Activated CD4-positive, alpha-beta memory T cell treated with anti-CD3 and anti-CD28 coated beads, Interleukin-2, amount 10 ng/mL, durations not matched to agents 7 days and 5 days (primary cell): ENCODE measurements around the gene PRPF31. TPM values are rescaled to one million over a fixed set of nuclear protein-coding genes. Genes with fewer than 3 reads are reported as not detected.
"Not testable (repeated sequence)": the region's sequence is repeated elsewhere in the genome, so short reads cannot be mapped to it uniquely, and the experiment has no call there.

Experiments used
- CTCF ChIA-PET: fragments of 350-600 bp; sonication (Branson Sonifier 250); formaldehyde crosslinking; loops from one replicate; lab custom pipeline; 2021; ENCODE audit warnings: antibody characterized with exemption, inconsistent platforms; lab: Charles Lee
- POLR2A ChIA-PET: fragments of 350-600 bp; sonication (Branson Sonifier 250); formaldehyde crosslinking; loops from one replicate; lab custom pipeline; 2021; ENCODE audit warnings: antibody characterized with exemption; lab: Charles Lee
- DNase-seq: peaks from one replicate; pipeline ENCODE4 v3.0.0-alpha.2; 2020
- H3K27ac Mint-ChIP-seq: one replicate; pipeline ENCODE4 v1.8.0; 2021; ENCODE audit warnings: mild to moderate bottlenecking, mixed read lengths
- H3K27me3 Mint-ChIP-seq: one replicate; pipeline ENCODE4 v1.8.0; 2021; ENCODE audit warnings: mixed read lengths
- H3K36me3 Mint-ChIP-seq: one replicate; pipeline ENCODE4 v1.8.0; 2021; ENCODE audit warnings: low read depth, mixed read lengths
- H3K4me1 Mint-ChIP-seq: one replicate; pipeline ENCODE4 v1.8.0; 2021; ENCODE audit warnings: mixed read lengths
- H3K4me3 Mint-ChIP-seq: one replicate; pipeline ENCODE4 v1.8.0; 2021; ENCODE audit warnings: mild to moderate bottlenecking, mixed read lengths
- H3K9me3 Mint-ChIP-seq: one replicate; pipeline ENCODE4 v1.8.0; 2021; ENCODE audit warnings: mixed read lengths
- total RNA-seq, 2 experiments: library from RNA; stranded (reverse); gene quantifications; one replicate each; pipeline ENCODE4 v1.2.3, GENCODE V29; 2021

The PRPF31 gene
- total RNA-seq, 2 experiments from 2014 or later: 53.5 to 55.0 TPM

DNA sequence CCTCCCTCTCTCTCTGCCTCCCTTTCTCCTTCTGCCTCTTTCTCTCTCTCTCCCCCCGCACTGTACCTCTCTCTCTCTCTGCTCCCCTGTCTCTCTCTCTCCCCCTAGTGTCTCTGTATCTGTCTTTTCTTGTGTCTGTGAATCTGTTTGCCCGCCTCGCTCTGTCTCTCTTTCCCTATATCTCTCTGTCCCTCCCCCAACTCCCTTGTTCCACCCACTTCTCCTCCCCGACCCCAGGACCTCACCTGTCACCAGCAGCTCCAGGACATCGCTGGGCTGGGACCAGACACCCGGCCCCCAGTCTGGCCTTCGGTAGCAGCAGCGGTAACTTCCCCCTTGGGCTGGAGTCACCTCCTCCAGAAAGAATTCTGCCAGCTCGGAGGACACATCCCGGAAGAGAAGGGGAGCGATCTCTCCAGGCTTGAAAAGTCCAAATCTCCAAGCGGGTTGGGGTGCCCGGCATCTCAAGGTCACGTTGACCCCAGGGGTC is 18.9 kb upstream of the PRPF31 start:
- POLR2A ChIA-PET: interaction anchor here (0.7 to 2.3 kb wide), 3 partner anchors 16 to 40 kb away, joined by 3 to 11 read pairs (median 6); partner anchors contain the start of genes CNOT3, PRPF31 and TFPT
- peak overlapping the region; percentile 53 for H3K4me3 Mint-ChIP-seq
- H3K4me1 Mint-ChIP-seq: peaks cover 16% of the 10 kb centered on the region
- CTCF ChIA-PET: interaction anchor here (0.7 to 1.5 kb wide), 5 partner anchors 18 to 114 kb away, joined by 3 to 4 read pairs (median 3); partner anchors contain the start of genes LENG1, PRPF31 and TFPT
- H3K27ac Mint-ChIP-seq: peak overlapping the region; percentile 11
- DNase-seq: no peak
- peaks cover 4% of the 10 kb centered on the region for H3K9me3 Mint-ChIP-seq
- peaks cover 3% of the 10 kb centered on the region for H3K36me3 Mint-ChIP-seq
- H3K27me3 Mint-ChIP-seq: peaks cover 15% of the 10 kb centered on the region

DNA sequence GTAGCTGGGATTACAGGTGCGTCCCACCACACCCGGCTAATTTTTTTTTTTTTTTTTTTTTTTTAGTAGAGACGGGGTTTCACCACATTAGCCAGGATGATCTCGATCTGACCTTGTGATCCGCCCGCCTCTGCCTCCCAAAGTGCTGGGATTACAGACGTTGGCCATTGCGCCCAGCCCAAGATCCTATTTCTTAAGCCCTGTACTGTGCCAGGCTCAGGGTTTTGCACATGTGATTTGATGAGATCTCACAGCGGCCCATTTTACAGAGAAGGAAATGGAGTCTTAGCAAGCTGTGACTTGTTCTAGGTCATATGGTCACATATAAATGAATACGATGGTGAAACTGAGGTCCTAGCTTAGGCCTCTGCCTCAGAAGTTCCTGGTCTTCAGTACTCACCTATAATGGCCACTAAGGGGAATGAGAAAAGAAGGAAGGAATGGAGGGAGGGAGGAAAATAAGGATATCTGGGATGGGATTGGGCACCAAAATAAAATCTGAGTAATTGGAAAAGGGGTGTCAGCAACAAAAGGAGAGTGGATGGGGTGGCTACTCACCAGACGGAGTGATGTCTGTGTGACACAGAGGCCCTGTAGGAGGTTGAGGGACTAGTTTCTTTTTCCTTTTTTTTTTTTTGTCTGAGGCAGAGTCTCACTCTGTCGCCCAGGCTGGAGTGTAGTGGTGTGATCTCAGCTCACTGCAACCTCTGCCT is 16.2 kb upstream of the PRPF31 start:
- POLR2A ChIA-PET: interaction anchor here (1.1 kb wide), 1 partner anchor 16 kb away, joined by 5 read pairs; the partner anchor contains the start of genes PRPF31 and TFPT
- Mint-ChIP-seq H3K4me3 (no peak overlapping the region), H3K27me3 (peaks cover 8% of the 10 kb centered on the region), H3K9me3 (no peaks in the 10 kb centered on the region), H3K27ac (no peak overlapping the region), H3K4me1 (peaks cover 28% of the 10 kb centered on the region), H3K36me3 (peaks cover 3% of the 10 kb centered on the region)
- CTCF ChIA-PET: interaction anchor here (0.7 kb wide), 1 partner anchor 152 kb away, joined by 3 read pairs; no protein-coding TSS in a partner anchor
- DNase-seq: no peak

DNA sequence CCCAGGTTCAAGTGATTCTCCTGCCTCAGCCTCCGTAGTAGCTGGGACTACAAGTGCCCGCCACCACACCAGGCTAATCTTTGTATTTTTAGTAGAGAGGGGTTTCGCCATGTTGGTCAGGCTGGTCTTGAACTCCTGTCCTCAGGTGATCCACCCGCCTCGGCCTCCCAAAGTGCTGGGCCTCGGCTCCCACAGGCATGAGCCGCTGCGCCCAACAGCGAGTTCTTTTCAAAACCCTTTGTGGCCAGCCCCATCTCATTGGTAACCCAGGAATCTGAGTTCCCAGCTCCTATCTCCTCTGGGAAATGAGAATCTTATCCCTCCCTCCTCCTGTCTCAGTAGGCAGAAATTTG is 15.7 kb upstream of the PRPF31 start:
- DNase-seq, H3K4me3 Mint-ChIP-seq, CTCF ChIA-PET, H3K36me3 Mint-ChIP-seq, H3K9me3 Mint-ChIP-seq, POLR2A ChIA-PET, H3K27me3 Mint-ChIP-seq, H3K27ac Mint-ChIP-seq: not testable (repeated sequence)
- H3K4me1 Mint-ChIP-seq: peaks cover 27% of the 10 kb centered on the region

DNA sequence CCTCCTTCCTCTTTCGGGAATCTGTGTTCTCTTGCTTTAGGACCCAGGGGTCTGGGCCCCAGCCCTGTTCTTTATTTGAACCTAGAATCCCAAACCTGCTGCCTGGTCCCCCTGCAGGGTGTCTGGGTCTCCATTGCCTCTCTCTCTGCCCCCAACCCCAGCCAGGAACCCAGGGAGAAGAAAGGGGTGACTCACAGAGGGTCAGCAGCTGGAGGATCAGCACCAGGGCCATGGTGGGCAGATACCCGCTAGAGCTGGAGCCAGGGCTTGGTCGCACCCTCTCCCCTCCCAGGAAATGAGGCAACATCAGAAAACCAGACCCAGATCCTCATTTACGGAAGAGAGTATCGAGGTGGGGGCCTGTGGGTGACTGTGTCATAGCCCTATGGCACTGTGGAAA is 15.0 kb upstream of the PRPF31 start, which contains the start of gene OSCAR:
Gene OSCAR, minus strand, starts transcription at position 243 of the 400 bp plus-strand sequence. Its CDS starts 11 bp downstream, at position 232.
- POLR2A ChIA-PET: no interaction called here
- CTCF ChIA-PET: no interaction called here
- Mint-ChIP-seq H3K9me3 (no peaks in the 10 kb centered on the region), H3K4me3 (no peak within 1 kb of the TSS), H3K4me1 (peaks cover 30% of the 10 kb centered on the region), H3K27ac (no peak within 1 kb of the TSS), H3K36me3 (peaks cover 6% of the 10 kb centered on the region), H3K27me3 (peaks cover 7% of the 10 kb centered on the region)
- no peak for DNase-seq

DNA sequence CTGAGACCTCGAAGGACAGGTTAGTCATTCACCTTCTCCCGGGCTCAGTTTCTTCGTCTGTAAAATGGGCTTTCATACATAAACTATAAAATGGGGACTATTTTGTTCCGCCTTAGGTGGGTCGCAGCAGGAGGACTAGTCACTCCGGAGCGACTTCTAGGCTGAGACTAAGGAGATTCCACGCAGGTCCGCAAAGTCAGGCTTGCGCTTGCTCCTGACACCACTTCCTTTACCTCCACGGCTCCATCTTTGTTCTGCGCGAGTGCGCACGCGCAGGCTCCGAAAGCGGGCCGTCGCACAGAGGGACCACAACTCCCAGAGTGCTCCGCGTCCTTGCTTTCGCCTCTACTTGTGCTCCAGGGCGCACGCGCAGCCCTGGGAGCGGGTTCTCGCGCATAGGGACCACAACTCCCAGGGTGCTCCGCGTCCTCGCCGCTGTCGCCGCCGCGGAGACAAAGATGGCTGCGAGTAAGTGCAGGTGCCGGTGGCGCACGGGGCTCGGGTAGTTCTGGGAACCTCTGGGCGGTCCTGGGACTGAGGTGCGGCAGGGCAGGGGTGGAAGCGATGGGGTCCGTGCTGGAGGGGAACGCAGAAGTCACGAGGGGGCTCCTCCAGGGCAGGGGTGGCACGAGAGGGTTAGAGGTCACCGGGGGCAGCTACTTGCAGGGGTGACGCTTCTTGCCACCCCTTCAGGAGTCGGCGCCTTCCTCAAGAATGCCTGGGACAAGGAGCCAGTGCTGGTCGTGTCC is 13.0 kb upstream of the PRPF31 start, which contains the start of gene NDUFA3:
Gene NDUFA3, plus strand, starts transcription at position 435 of the 749 bp plus-strand sequence. Its CDS starts 24 bp downstream, at position 459.
- ChIA-PET CTCF (interaction anchor here (1.2 to 1.8 kb wide), 3 partner anchors 13 to 164 kb away, joined by 4 to 6 read pairs (median 4); partner anchors contain the start of genes CNOT3, PRPF31 and TFPT), POLR2A (interaction anchor here (1.2 to 3.3 kb wide), 3 partner anchors 12 to 98 kb away, joined by 3 to 25 read pairs (median 6); partner anchors contain the start of genes CNOT3, PRPF31, RPS9 and TFPT)
- Mint-ChIP-seq H3K4me1 (peaks cover 30% of the 10 kb centered on the region), H3K9me3 (no peaks in the 10 kb centered on the region), H3K4me3 (peak within 1 kb of the TSS; percentile 97), H3K27me3 (no peaks in the 10 kb centered on the region), H3K36me3 (peaks cover 25% of the 10 kb centered on the region), H3K27ac (peak within 1 kb of the TSS; percentile 90)
- DNase-seq: peak; percentile 99

DNA sequence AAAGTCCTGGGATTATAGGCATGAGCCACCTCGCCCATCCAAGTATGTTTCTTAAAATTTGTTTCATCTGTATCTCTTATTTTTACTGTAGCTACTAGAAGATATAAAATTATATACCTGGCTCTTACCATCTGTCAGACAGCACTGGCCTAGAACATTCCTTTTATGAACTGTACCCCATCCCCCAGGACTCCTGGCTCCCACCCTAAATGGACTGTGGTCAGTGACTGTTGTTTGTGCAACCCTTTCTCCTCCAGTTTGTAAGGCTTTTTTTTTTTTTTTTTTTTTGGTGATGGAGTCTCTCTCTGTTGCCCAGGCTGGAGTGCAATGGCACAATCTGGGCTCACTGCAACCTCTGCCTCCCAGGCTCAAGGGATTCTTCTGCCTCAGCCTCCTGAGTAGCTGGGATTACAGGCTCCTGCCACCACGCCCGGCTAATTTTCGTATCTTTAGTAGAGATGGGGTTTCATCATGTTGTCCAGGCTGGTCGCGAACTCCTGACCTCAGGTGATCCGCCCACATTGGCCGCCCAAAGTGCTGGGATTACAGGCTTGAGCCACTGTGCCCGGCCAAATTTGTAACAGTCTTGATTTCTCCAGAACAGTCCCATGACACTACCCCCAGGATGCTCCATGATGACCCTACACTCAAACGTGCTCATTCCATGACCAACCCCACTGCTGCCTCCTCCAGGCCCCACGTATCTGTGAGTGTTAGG is 10.4 kb upstream of the PRPF31 start:
- Mint-ChIP-seq H3K4me1 (peaks cover 31% of the 10 kb centered on the region), H3K27me3 (no peaks in the 10 kb centered on the region), H3K36me3 (peaks cover 43% of the 10 kb centered on the region), H3K4me3 (no peak overlapping the region), H3K27ac (no peak overlapping the region), H3K9me3 (no peaks in the 10 kb centered on the region)
- ChIA-PET POLR2A (no interaction called here), CTCF (no interaction called here)
- no peak for DNase-seq

DNA sequence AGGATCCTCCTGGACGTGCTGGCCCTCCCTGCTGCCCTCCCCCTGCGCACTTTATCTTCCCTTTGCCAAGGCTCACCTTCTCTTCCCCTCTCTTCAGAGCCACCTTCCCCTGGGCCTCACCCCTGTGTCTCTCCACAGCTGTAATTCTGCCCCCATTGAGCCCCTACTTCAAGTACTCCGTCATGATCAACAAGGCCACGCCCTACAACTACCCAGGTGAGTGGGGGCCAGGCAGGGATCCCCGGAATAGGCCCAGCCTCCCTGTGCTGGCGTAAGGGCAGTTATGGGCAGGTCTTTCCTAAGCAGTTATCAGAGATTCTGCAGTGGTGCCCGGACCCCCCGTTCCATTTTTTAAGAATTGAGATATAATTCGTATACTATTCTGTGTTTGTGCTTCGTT is 9.8 kb upstream of the PRPF31 start:
- POLR2A ChIA-PET: interaction anchor here (1.0 kb wide), 1 partner anchor 9 kb away, joined by 4 read pairs; the partner anchor contains the start of genes PRPF31 and TFPT
- no peak for DNase-seq

DNA sequence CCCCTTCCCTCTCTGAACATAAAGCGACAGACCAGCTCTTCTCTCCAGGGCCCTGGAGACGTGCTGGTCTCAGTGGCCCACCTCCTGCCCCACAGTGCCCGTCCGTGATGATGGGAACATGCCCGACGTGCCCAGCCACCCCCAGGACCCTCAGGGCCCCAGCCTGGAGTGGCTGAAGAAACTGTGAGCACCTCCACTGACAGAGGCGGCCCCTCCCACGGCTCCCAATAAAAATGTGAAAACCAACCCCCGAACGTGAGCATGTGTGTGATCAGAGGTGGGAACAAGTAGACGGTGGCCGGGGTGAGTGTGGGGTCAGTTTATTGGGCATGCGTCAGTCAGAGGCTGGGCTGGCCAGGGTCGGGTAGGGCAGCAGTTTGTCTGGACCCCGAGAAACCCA is 8.8 kb upstream of the PRPF31 start:
- POLR2A ChIA-PET: interaction anchor here (1.0 kb wide), 1 partner anchor 8 kb away, joined by 4 read pairs; the partner anchor contains the start of genes PRPF31 and TFPT
- Mint-ChIP-seq H3K9me3 (no peaks in the 10 kb centered on the region), H3K4me1 (peaks cover 34% of the 10 kb centered on the region), H3K27ac (no peak overlapping the region), H3K36me3 (peaks cover 50% of the 10 kb centered on the region), H3K4me3 (no peak overlapping the region), H3K27me3 (no peaks in the 10 kb centered on the region)
- CTCF ChIA-PET: no interaction called here
- no peak for DNase-seq

More for the DNA sequence above, 9.8 kb upstream of the PRPF31 start:
- CTCF ChIA-PET: no interaction called here
- Mint-ChIP-seq H3K36me3 (peaks cover 47% of the 10 kb centered on the region), H3K27me3 (no peaks in the 10 kb centered on the region), H3K4me3 (no peak overlapping the region), H3K4me1 (peaks cover 34% of the 10 kb centered on the region), H3K9me3 (no peaks in the 10 kb centered on the region), H3K27ac (no peak overlapping the region)

DNA sequence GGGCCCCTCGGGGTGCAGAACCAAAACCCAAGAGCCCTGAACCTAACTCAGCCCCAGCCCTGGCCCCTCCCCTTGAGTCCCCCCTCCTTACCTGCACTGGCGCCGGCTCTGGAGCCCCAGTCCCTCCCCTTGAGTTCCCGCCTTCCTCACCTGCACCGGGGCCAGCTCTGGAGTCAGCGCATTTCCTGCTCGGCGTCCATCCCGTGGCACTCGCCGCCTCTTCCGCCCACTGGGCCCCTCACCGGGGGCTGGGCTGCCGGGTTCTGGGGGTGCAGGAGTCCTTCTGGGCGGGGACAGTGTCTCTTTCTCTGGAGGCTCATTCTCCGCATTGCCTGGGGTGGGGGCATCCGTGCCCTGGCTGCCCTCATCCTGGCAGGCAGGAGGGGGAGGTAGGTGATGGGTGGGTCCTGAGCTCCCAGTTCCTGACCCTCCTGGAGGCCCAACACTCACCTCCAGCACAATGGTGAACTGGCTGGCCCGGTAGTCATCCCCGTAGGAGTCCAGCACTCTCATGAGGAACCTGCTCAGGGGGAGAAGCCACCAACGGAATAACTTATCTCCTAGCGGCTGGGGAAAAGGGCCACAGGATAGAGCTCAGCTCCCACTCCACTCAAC is 7.6 kb upstream of the PRPF31 start:
- Mint-ChIP-seq H3K27ac (no peak overlapping the region), H3K27me3 (no peaks in the 10 kb centered on the region), H3K36me3 (peaks cover 51% of the 10 kb centered on the region), H3K4me1 (peaks cover 27% of the 10 kb centered on the region), H3K9me3 (no peaks in the 10 kb centered on the region), H3K4me3 (no peak overlapping the region)
- no peak for DNase-seq
- POLR2A ChIA-PET: interaction anchor here (1.7 kb wide), 1 partner anchor 93 kb away, joined by 4 read pairs; the partner anchor contains the start of gene RPS9
- CTCF ChIA-PET: no interaction called here

DNA sequence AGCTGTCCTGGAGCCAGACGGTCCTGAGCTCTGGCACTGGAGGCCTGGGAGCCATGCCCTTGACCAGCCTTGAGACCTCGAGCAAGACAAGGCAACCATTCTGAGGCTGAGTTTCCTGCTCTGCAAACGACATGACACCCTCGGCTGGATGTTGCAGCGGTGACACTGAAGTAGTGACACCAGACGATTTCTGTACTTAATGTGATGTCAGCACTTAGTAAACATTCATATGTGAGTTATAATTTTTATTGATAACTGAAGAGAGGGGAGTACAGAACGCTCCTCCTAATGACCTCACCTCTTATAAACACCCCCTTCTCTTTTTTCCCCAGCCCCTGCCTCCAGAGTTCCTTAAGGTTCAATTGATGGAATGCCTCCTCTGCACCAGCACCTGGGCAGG is 7.1 kb upstream of the PRPF31 start:
- CTCF ChIA-PET: no interaction called here
- H3K36me3 Mint-ChIP-seq: peaks cover 56% of the 10 kb centered on the region

DNA sequence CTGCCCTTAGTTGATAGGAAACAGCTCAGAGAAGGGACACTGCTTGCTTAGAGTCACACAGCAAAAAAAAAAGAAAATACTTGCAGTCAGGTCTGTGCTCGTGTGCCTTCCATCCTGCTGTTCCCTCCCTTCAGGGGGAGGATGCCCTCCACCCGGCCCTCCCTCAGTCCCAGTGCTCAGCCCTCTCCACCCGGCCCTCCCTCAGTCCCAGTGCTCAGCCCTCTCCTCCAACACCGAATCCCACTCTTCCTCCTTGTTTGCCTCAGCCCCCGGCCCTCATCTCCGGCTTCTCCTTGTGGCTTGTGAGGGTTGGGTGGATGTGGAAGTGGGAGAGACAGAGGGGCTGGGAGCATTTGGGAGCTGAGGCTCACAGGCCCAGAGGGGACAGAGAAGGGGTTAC is 5.9 kb upstream of the PRPF31 start:
- no peak overlapping the region for H3K4me3 Mint-ChIP-seq
- H3K27me3 Mint-ChIP-seq: no peaks in the 10 kb centered on the region
- H3K27ac Mint-ChIP-seq: no peak overlapping the region
- ChIA-PET POLR2A (interaction anchor here (1.7 kb wide), 1 partner anchor 91 kb away, joined by 4 read pairs; the partner anchor contains the start of gene RPS9), CTCF (no interaction called here)
- H3K9me3 Mint-ChIP-seq: no peaks in the 10 kb centered on the region
- DNase-seq: no peak
- H3K4me1 Mint-ChIP-seq: peaks cover 27% of the 10 kb centered on the region
- H3K36me3 Mint-ChIP-seq: peaks cover 65% of the 10 kb centered on the region

More for the DNA sequence above, 7.1 kb upstream of the PRPF31 start:
- POLR2A ChIA-PET: interaction anchor here (1.7 kb wide), 1 partner anchor 93 kb away, joined by 4 read pairs; the partner anchor contains the start of gene RPS9
- Mint-ChIP-seq H3K27ac (no peak overlapping the region), H3K4me3 (no peak overlapping the region), H3K27me3 (no peaks in the 10 kb centered on the region), H3K4me1 (peaks cover 25% of the 10 kb centered on the region), H3K9me3 (no peaks in the 10 kb centered on the region)
- DNase-seq: no peak
